A549 (cell line): ENCODE results near the gene CIAO3. TPM values are rescaled to one million over a fixed set of nuclear protein-coding genes. Genes with fewer than 3 reads are reported as not detected.

Experiments
- ATAC-seq, 2 experiments: fragments of 200-7000 bp in 1 of 2; fragments of >200 bp in 1 of 2; cut with Nextera tagmentation in 1 of 2; cut with Tn5 transposase in 1 of 2; 3 replicates each; pipeline versions ENCODE4 v1.8.0 to v1.9.1; 2018 to 2020; ENCODE audit warnings: mild to moderate bottlenecking in 1 of 2, moderate library complexity in 1 of 2
- CTCF ChIA-PET: fragments of 300-600 bp; sonication (Branson Sonifier 250); formaldehyde crosslinking; extraction: SDS; loops from one replicate; lab custom pipeline; 2021; ENCODE audit warnings: antibody characterized with exemption, inconsistent platforms; lab: Yijun Ruan, JAX
- POLR2A ChIA-PET: fragments of 350-600 bp; formaldehyde crosslinking; extraction: SDS; loops from one replicate; lab custom pipeline; 2021; ENCODE audit warnings: antibody characterized with exemption, inconsistent platforms; lab: Yijun Ruan, JAX
- DNase-seq, 2 experiments: peaks; one replicate each; pipeline versions ENCODE4 v3.0.0 to v3.0.0-alpha.2; 2011 to 2016; ENCODE audit warnings: low read depth in 1 of 2, low spot score in 1 of 2
- FAIRE-seq: peaks from 2 replicates; lab custom pipeline; 2011; peaks lifted over from hg19 to GRCh38; lab: Jason Lieb, UNC
- H3K27ac ChIP-seq, 2 experiments: fragments of >200 bp; sonication (Bioruptor Twin); formaldehyde crosslinking; 3 replicates each; pipeline ENCODE4 v1.5.1; 2016 to 2017
- H3K4me1 ChIP-seq: fragments of >200 bp; sonication (Bioruptor Twin); formaldehyde crosslinking; 3 replicates; pipeline ENCODE4 v1.6.1; 2016
- H3K4me2 ChIP-seq: fragments of >200 bp; sonication (Bioruptor Twin); formaldehyde crosslinking; 3 replicates; pipeline ENCODE4 v1.6.1; 2016
- H3K4me3 ChIP-seq: fragments of >200 bp; sonication (Bioruptor Twin); formaldehyde crosslinking; 3 replicates; pipeline ENCODE4 v1.5.1; 2016
- H3K9me3 ChIP-seq: fragments of >200 bp; sonication (Bioruptor Twin); formaldehyde crosslinking; 3 replicates; pipeline ENCODE4 v1.6.1; 2016
- BHLHE40 ChIP-seq: IDR thresholded peaks from 2 replicates; pipeline ENCODE4 v1.6.1; 2012; ENCODE audit warnings: low read depth, low read length, inconsistent platforms
- ELK1 ChIP-seq: fragments of 150-350 bp; IDR thresholded peaks from 2 replicates; pipeline ENCODE4 v1.6.1; 2014; ENCODE audit warnings: low read depth, mild to moderate bottlenecking, low read length
- FOSB ChIP-seq: fragments of 250-450 bp; sonication (Bioruptor Pico); IDR thresholded peaks from 2 replicates; pipeline ENCODE4 v1.5.0; 2020; ENCODE audit warnings: mild to moderate bottlenecking, moderate library complexity
- FOXS1 ChIP-seq: fragments of 250-450 bp; sonication (Bioruptor Pico); IDR thresholded peaks from 2 replicates; pipeline ENCODE4 v1.5.0; 2020; ENCODE audit warnings: mild to moderate bottlenecking, moderate library complexity
- HDAC2 ChIP-seq: fragments of 200-600 bp; sonication (generic); IDR thresholded peaks from 2 replicates; pipeline ENCODE4 v1.6.1; 2016
- HEYL ChIP-seq: fragments of 250-450 bp; sonication (Bioruptor Pico); IDR thresholded peaks from 2 replicates; pipeline ENCODE4 v1.8.0; 2021; ENCODE audit warnings: mild to moderate bottlenecking, moderate library complexity
- HMGXB4 ChIP-seq: fragments of 250-450 bp; sonication (Bioruptor Pico); IDR thresholded peaks from 2 replicates; pipeline ENCODE4 v1.5.0; 2021; ENCODE audit warnings: mild to moderate bottlenecking, moderate library complexity, borderline replicate concordance
- HOXB5 ChIP-seq: fragments of 250-450 bp; sonication (Bioruptor Pico); IDR thresholded peaks from 2 replicates; pipeline ENCODE4 v1.5.0; 2020; ENCODE audit warnings: mild to moderate bottlenecking, moderate library complexity
- NFE2L2 ChIP-seq: fragments of 150-350 bp; conservative IDR thresholded peaks from 2 replicates; pipeline ENCODE4 v1.6.1; 2014; ENCODE audit warnings: low read length
- NR3C1 ChIP-seq: fragments of >200 bp; sonication (Bioruptor Twin); formaldehyde crosslinking; IDR thresholded peaks from 3 replicates; pipeline ENCODE4 v1.6.1; 2017
- POLR2A ChIP-seq: IDR thresholded peaks from 2 replicates; pipeline ENCODE4 v1.6.1; 2012; ENCODE audit warnings: mild to moderate bottlenecking, low read length
- POLR2AphosphoS2 ChIP-seq: conservative IDR thresholded peaks from 2 replicates; pipeline ENCODE4 v1.6.1; 2012; ENCODE audit warnings: low read length, improper control_type of control experiment, inconsistent platforms
- RAD21 ChIP-seq, 2 experiments: fragments of >200 bp in 1 of 2; sonication (Bioruptor Twin) in 1 of 2; formaldehyde crosslinking in 1 of 2; IDR thresholded peaks in 1 of 2; conservative IDR thresholded peaks in 1 of 2; 2 replicates in 1 of 2; 3 replicates in 1 of 2; pipeline ENCODE4 v1.6.1; 2012 to 2018; ENCODE audit warnings: inconsistent platforms in 1 of 2
- RARB ChIP-seq: fragments of 250-450 bp; sonication (Bioruptor Pico); IDR thresholded peaks from 2 replicates; pipeline ENCODE4 v1.8.0; 2021; ENCODE audit warnings: mild to moderate bottlenecking, moderate library complexity
- RFX5 ChIP-seq: fragments of 450-650 bp; IDR thresholded peaks from 2 replicates; pipeline ENCODE4 v1.7.1; 2014; ENCODE audit warnings: antibody characterized with exemption, mild to moderate bottlenecking, moderate library complexity
- RNF2 ChIP-seq: fragments of 200-600 bp; sonication (generic); IDR thresholded peaks from 2 replicates; pipeline ENCODE4 v1.6.1; 2016; ENCODE audit warnings: low read depth, mild to moderate bottlenecking, antibody characterized with exemption, moderate library complexity, borderline replicate concordance
- SMC3 ChIP-seq: fragments of >200 bp; sonication (Bioruptor Twin); formaldehyde crosslinking; IDR thresholded peaks from 3 replicates; pipeline ENCODE4 v1.6.1; 2018; ENCODE audit warnings: inconsistent platforms
- SREBF2 ChIP-seq: fragments of 450-650 bp; IDR thresholded peaks from 2 replicates; pipeline ENCODE4 v1.6.1; 2014; ENCODE audit warnings: mild to moderate bottlenecking, moderate library complexity
- TFCP2L1 ChIP-seq: fragments of 250-450 bp; sonication (Bioruptor Pico); IDR thresholded peaks from 2 replicates; pipeline ENCODE4 v1.5.0; 2021; ENCODE audit warnings: mild to moderate bottlenecking
- WGBS: methylation state at CpG from one replicate; pipeline ENCODE4 v1.1.6; 2017; ENCODE audit errors: missing lambda C conversion rate; 5-methylcytosine and 5-hydroxymethylcytosine counted together
- polyA plus RNA-seq, 4 experiments: library from polyadenylated mRNA; depleted of rRNA in 3 of 4; stranded (reverse); fragments of >200 nt; fragmentation: RNase III in 1 of 4; extraction: RNeasy Plus Mini Kit Qiagen cat#74134 plus additional on column Dnase treatment in 1 of 4; gene quantifications; 2 replicates in 3 of 4; 3 replicates in 1 of 4; pipeline ENCODE4 v1.2.3, GENCODE V29; 2011 to 2017
- TF ChIP-seq, protein P1 (sequence below): fragments of >200 bp; sonication (Bioruptor Twin); formaldehyde crosslinking; IDR thresholded peaks from 3 replicates; pipeline ENCODE4 v1.5.1; 2016

The CIAO3 gene
- polyA plus RNA-seq, 2 of the 4 experiments (the other 2 are of a cell fraction) = 17.4 to 23.0 TPM

GRCh38 chr16:747978-748746 is 7.4 kb upstream of the CIAO3 start:
- H3K27ac ChIP-seq = no peak overlapping the region
- DNase-seq (no peak), FAIRE-seq (no peak), ATAC-seq (no peak)
- no peak for TF ChIP-seq HMGXB4 (CRISPR knock-in tag)
- no peak for TF ChIP-seq NFE2L2
- TF ChIP-seq RFX5 = no peak
- no peak for TF ChIP-seq NR3C1
- TF ChIP-seq FOSB = no peak
- TF ChIP-seq FOXS1 (CRISPR knock-in tag) = no peak
- TF ChIP-seq HOXB5 (CRISPR knock-in tag) = no peak
- no peak for TF ChIP-seq HEYL
- no peak for TF ChIP-seq BHLHE40
- ChIA-PET POLR2A (no interaction called here), CTCF (interaction anchor here (1.0 to 6.0 kb wide), 10 partner anchors 11 to 307 kb away, joined by 3 to 63 read pairs (median 5); no protein-coding TSS in a partner anchor)
- WGBS = 82% methylated on average over 38 of the region's 39 CpGs
- no peaks in the 10 kb centered on the region for H3K4me1 ChIP-seq
- H3K4me3 ChIP-seq = no peak overlapping the region
- H3K9me3 ChIP-seq = no peaks in the 10 kb centered on the region
- no peak overlapping the region for H3K4me2 ChIP-seq

- Histone ChIP-seq H3K4me2 (no peak overlapping the region), H3K4me1 (no peaks in the 10 kb centered on the region), H3K9me3 (no peaks in the 10 kb centered on the region), H3K27ac (no peak overlapping the region), H3K4me3 (no peak overlapping the region)
- DNase-seq (no peak), FAIRE-seq (no peak), ATAC-seq (no peak)
- POLR2A ChIA-PET = no interaction called here
- 76% methylated on average over 4 of the region's 13 CpGs for WGBS
- no peak for TF ChIP-seq ELK1
- TF ChIP-seq BHLHE40 = no peak
- no peak for TF ChIP-seq FOXS1 (CRISPR knock-in tag)
- no peak for TF ChIP-seq POLR2AphosphoS2
- no peak for TF ChIP-seq SMC3
- no peak for TF ChIP-seq POLR2A
- TF ChIP-seq RARB = no peak
- no peak for TF ChIP-seq TFCP2L1
- no peak for TF ChIP-seq HDAC2
- no peak for TF ChIP-seq RNF2
- TF ChIP-seq FOSB = no peak
- TF ChIP-seq, all 56 proteins: peak for 0
- CTCF ChIA-PET = interaction anchor here (1.0 to 28.0 kb wide), 5 partner anchors 10 to 38 kb away, joined by 3 to 656 read pairs (median 6); partner anchors contain the start of genes ANTKMT, CCDC78, FBXL16 and HAGHL
These were observed 5.8 kb upstream of the CIAO3 start for GRCh38 chr16:746637-747036.

DNA sequence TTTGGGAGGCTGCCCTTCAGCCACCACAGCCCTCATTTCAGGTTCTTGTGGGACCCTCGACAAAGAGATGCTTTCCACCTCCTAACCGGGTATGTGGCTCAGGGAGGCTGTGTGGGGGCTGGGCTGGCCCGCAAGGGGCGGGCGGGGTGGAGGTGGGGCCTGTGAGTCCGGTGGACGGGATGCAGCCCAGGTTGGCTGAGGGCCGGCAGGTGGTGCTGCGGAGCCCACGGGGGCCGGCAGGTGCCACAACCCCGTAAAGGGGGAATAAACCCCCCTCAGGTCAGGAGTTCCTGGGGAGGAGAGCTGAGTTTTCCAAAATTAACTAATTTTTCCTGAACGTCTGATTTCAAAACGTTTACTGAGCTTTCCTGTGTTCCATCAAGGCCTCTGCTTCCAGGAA is 4.9 kb upstream of the CIAO3 start:
- TF ChIP-seq RAD21 (conservative IDR thresholded peaks at IDR 0.05 in 1 of 2, IDR thresholded peaks at IDR 0.05 in 1 of 2) (peak; percentile 34 to 50; a peak in 4 of 5 replicates), SREBF2 (no peak), SMC3 (peak; percentile 73)
- TF ChIP-seq, protein P1, sequence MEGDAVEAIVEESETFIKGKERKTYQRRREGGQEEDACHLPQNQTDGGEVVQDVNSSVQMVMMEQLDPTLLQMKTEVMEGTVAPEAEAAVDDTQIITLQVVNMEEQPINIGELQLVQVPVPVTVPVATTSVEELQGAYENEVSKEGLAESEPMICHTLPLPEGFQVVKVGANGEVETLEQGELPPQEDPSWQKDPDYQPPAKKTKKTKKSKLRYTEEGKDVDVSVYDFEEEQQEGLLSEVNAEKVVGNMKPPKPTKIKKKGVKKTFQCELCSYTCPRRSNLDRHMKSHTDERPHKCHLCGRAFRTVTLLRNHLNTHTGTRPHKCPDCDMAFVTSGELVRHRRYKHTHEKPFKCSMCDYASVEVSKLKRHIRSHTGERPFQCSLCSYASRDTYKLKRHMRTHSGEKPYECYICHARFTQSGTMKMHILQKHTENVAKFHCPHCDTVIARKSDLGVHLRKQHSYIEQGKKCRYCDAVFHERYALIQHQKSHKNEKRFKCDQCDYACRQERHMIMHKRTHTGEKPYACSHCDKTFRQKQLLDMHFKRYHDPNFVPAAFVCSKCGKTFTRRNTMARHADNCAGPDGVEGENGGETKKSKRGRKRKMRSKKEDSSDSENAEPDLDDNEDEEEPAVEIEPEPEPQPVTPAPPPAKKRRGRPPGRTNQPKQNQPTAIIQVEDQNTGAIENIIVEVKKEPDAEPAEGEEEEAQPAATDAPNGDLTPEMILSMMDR = peak; percentile 60
- POLR2A ChIA-PET = no interaction called here
- FAIRE-seq = no peak
- DNase-seq = peak in 1 of 2 experiments; percentile 63
- Histone ChIP-seq H3K4me1 (no peaks in the 10 kb centered on the region), H3K27ac (no peak overlapping the region; a peak in 1 of 6 replicates), H3K4me2 (peak overlapping the region; percentile 8; the same call in 1 of the 3 replicates), H3K4me3 (no peak overlapping the region), H3K9me3 (no peaks in the 10 kb centered on the region)
- CTCF ChIA-PET = interaction anchor here (0.7 to 28.0 kb wide), 15 partner anchors 9 to 90 kb away, joined by 3 to 656 read pairs (median 6); partner anchors contain the start of genes ANTKMT, CCDC78, FBXL16 and HAGHL
- 2% methylated on average over 6 of the region's 14 CpGs for WGBS
- ATAC-seq = peak; percentile 73
